Mucosa of descending colon (tissue), 3 donors: ENCODE measurements around the gene KCNN3. TPM values are rescaled to one million over a fixed set of nuclear protein-coding genes. Genes with fewer than 3 reads are reported as not detected.

Source experiments
- ATAC-seq: fragments of 200-7000 bp; cut with Tn5 transposase; one replicate; pipeline ENCODE4 v1.9.1; 2020; ENCODE audit warnings: mild to moderate bottlenecking, moderate library complexity
- DNase-seq, 3 donors: peaks; one replicate each; pipeline ENCODE4 v3.0.0-alpha.2; 2020
- H3K36me3 ChIP-seq: fragments of 200-600 bp; one replicate; pipeline ENCODE4 v1.8.0; 2021; ENCODE audit warnings: low read depth, mild to moderate bottlenecking
- H3K4me1 ChIP-seq: fragments of 200-600 bp; one replicate; pipeline ENCODE4 v1.8.0; 2021; ENCODE audit warnings: low read depth, mild to moderate bottlenecking
- H3K4me3 ChIP-seq: fragments of 200-600 bp; one replicate; pipeline ENCODE4 v1.8.0; 2021; ENCODE audit warnings: mild to moderate bottlenecking
- H3K9me3 ChIP-seq: fragments of 200-600 bp; one replicate; pipeline ENCODE4 v1.8.0; 2021; ENCODE audit warnings: mild to moderate bottlenecking
- CTCF ChIP-seq: fragments of 200-600 bp; IDR thresholded peaks from one replicate; pipeline ENCODE4 v1.8.0; 2022; ENCODE audit warnings: antibody characterized with exemption, mild to moderate bottlenecking
- intact Hi-C, 2 donors: fragments of 100-400 bp; cut with DNase I in 1 of 2; cut with micrococcal nuclease in 1 of 2; formaldehyde crosslinking; loops; one replicate each; pipeline versions ENCODE4 v1.11.0 to v1.11.1; 2022; cut with DNase I, micrococcal nuclease
- total RNA-seq, 3 donors: library from RNA; stranded (reverse); fragmentation: NEBNext Ultra II Directional in 2 of 3; extraction: Animal tissue kit (Norgen Biotek cat#: 25700) in 2 of 3; gene quantifications; one replicate each; pipeline versions ENCODE4 v1.2.1 to v1.2.4, GENCODE V29; 2021 to 2023
- donor health status: DM: no; HTN: no; CAD: no; lungs with moderate emphysema.
- donor health status: DM: no; HTN: no; CAD: no.
- donor health status: DM: no; HTN: yes; CAD: no.

KCNN3 gene
- total RNA-seq, 3 donors from 2014 or later, result 1.5 to 19.3 (median 2.0) TPM

GRCh38 chr1:154772606-154773506 is 97.2 kb downstream of the KCNN3 start:
- DNase-seq (no peak), ATAC-seq (no peak)
- H3K9me3 ChIP-seq, result no peaks in the 10 kb centered on the region
- H3K4me3 ChIP-seq, result no peak overlapping the region
- H3K36me3 ChIP-seq, result no peaks in the 10 kb centered on the region
- intact Hi-C loops, result no loop called here
- TF ChIP-seq CTCF, result no peak
- no peaks in the 10 kb centered on the region for H3K4me1 ChIP-seq

GRCh38 chr1:154772056-154772455 is 98.0 kb downstream of the KCNN3 start:
- DNase-seq, result no peak
- ATAC-seq, result no peak
- Histone ChIP-seq H3K4me1 (no peaks in the 10 kb centered on the region), H3K9me3 (no peaks in the 10 kb centered on the region), H3K36me3 (no peaks in the 10 kb centered on the region), H3K4me3 (no peak overlapping the region)
- TF ChIP-seq CTCF, result no peak
- intact Hi-C loops, result no loop called here

GRCh38 chr1:154770897-154771594 is 99.0 kb downstream of the KCNN3 start:
- no peak overlapping the region for H3K4me3 ChIP-seq
- no peaks in the 10 kb centered on the region for H3K36me3 ChIP-seq
- H3K9me3 ChIP-seq, result no peaks in the 10 kb centered on the region
- intact Hi-C loops, result no loop called here
- DNase-seq (no peak), ATAC-seq (no peak)
- no peaks in the 10 kb centered on the region for H3K4me1 ChIP-seq
- no peak for TF ChIP-seq CTCF

GRCh38 chr1:154769193-154769895 is 100.7 kb downstream of the KCNN3 start:
- Histone ChIP-seq H3K36me3 (no peaks in the 10 kb centered on the region), H3K4me1 (no peaks in the 10 kb centered on the region), H3K4me3 (no peak overlapping the region), H3K9me3 (no peaks in the 10 kb centered on the region)
- TF ChIP-seq CTCF, result no peak
- no peak for ATAC-seq
- intact Hi-C loops, result no loop called here
- DNase-seq, result no peak

- no peak for ATAC-seq
Measured at GRCh38 chr1:154768456-154769125, 101.5 kb downstream of the KCNN3 start.

More at GRCh38 chr1:154768456-154769125, 101.5 kb downstream of the KCNN3 start:
- Histone ChIP-seq H3K4me1 (no peaks in the 10 kb centered on the region), H3K36me3 (no peaks in the 10 kb centered on the region), H3K4me3 (no peak overlapping the region), H3K9me3 (no peaks in the 10 kb centered on the region)
- intact Hi-C loops, result no loop called here
- DNase-seq, result no peak
- TF ChIP-seq CTCF, result no peak
